Measurements from ENCODE around the gene SPATA3.

The SPATA3 gene

DNA sequence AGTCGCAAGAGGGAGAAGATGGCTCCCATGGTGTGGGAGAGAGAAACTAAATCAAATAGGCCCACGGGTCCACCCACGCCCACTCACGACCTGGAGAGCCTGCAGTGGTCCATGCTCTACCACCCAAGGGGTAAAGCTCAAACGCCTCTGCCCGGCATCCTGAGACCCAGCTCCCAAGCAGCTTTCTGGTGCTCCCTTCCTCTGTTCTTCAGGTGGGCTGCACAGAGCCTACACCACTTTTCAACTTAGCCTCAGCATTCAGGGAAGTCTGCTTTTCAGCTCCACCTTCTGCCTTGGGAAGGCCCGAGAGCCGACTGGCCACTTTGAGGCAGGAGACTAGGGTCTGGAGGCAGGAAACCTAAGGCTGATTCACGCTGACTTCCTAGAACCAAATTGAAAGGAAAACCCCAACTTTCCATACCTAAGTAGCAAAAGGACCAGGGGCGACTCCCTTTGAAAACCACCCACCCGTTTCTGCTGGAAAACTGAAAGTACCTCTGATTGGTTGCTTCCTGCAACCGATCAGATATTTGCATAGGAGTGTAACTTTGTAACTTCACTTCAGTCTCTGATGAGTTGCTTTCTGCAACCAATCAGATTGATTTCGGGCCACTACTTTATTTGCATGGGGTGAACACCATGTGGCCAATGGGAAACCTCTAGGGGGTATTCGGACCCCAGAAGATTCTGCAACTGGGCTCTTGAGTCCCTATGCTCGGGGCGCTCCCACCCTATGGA lies 26.8 kb upstream of the SPATA3 start:
- no peak for DNase-seq (ENCODE audit: low spot score)

DNA sequence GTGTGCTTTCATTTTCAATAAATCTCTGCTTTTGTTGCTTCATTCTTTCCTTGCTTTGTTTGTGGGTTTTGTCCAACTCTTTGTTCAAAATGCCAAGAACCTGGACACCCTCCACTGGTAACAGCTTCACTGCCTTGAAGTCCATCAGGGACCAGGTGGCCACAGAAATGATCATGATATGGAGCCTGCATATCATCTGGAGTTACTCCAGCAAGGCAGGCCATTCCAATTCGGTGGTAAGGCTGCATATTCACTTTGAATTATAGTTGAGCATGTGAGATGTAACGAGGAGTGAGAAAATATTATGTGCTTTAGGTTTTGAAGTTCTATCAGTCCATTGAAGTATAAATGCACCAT lies 26.3 kb upstream of the SPATA3 start:
- no peak for DNase-seq (ENCODE audit: low spot score)

DNA sequence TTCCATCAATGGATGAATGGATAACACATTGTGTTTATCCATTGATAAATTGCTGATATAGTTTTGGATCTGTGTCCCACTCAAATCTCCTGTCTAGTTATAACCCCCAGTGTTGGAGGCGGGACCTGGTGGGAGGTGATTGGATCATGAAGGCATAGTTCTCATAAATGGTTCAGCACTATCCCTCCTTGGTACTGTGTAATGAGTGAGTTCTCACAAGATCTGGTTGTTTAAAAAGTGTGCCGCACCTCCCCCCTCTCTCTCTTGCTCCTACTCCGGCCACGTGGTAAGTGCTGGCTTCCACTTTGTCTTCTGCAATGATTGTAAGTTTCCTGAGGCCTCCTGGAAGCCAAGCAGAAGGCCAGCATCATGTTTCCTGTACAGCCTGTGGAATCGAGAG lies 23.9 kb upstream of the SPATA3 start:
- no peak for DNase-seq (ENCODE audit: low spot score)

DNA sequence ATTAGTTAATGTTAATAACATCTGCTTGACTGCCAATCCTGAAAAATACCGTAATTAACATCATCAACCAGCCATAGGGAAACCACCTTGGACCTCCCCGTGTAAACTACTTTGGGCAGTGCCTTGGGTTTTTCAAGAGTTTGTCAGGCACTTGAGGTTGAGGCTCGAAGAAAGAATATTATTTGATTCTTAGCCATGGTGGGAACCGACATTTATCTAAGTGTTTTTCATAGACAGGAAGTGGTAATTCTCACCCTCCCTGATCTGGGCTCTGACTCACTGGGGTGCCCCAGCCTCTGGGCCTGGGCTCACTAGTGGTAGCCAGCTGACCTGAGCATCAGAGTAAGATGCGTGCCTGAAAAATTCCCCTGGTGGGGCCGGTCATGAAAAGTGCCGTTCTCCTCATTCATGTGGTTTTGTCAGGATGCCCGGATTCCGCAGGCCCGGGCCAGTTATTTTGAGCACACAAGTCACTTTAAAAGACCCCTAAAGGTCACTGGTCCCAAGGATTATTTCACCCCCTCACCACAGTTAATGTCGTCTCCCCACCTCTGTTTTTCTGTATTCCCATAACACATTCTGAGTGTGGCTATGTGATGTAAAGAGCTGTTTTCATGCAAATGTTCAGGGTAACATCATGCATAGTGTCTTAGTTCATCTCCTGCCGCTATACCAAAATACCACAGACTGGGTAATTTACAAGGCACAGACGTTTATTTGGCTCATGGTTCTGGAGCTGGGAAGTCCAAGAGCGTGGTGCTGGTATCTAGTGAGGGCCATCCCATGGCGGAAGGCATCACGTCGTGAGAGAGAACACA lies 21.6 kb upstream of the SPATA3 start:
- no peak for DNase-seq (ENCODE audit: low spot score)

DNA sequence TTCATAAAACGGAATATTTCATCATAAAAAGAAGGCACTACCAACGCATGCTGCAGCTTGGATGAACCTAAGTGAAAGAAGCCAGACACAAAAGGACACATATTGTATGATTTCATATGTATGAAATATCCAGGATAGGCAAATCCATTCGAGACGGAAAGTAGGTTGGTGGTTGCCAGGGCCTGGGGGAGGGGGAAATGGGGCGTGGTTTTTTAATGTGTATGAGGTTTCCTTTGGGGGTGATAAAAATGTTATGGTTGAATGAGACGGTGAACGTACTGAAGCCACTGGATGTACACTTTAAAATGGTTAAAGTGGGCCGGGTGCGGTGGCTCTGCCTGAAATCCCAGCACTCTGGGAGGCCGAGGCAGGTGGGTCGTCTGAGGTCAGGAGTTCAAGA lies 20.0 kb upstream of the SPATA3 start:
- no peak for DNase-seq (ENCODE audit: low spot score)

DNA sequence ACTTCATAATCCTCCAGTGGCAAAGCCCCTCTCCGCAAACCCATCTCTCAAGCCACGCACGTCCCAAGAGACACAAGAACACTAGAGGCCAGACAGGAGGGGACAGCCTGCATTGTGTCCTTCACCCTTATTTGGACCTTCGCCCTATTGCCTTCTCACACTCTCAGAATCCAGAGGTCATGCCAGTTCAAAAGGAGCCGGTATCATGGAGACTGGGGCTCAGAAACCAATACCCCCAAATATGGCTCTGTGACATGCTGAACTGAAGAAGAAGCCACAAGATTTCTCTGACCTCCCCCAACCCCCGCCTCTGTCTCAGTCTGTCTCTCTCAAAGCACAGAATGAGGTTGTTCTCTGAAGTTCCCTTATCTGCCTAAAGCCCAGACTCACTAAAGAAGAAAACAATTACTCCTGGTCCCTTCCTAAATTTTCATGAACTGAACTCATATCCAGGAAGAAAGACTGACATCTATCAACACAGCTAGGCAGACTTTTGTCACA lies 19.2 kb upstream of the SPATA3 start:
- no peak for DNase-seq (ENCODE audit: low spot score)

DNA sequence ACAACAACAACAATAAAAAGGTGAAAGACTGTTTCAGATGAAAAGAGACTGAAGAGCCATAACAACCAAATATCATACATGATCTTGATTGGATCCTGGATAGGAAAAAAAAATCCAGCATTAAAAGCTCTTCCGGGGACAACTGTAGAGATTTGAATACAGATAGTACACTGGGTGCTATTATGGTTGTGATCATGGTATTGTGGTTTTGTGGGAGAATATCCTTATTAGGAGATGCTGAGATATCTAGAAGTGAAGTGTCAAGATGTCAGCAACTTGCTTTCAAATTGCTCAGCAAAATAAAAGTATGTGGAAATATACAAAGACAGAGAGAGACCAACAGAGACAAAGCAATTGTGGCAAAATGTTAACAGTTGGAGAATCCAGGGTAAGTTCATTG lies 15.5 kb upstream of the SPATA3 start:
- no peak for DNase-seq (ENCODE audit: low spot score)

DNA sequence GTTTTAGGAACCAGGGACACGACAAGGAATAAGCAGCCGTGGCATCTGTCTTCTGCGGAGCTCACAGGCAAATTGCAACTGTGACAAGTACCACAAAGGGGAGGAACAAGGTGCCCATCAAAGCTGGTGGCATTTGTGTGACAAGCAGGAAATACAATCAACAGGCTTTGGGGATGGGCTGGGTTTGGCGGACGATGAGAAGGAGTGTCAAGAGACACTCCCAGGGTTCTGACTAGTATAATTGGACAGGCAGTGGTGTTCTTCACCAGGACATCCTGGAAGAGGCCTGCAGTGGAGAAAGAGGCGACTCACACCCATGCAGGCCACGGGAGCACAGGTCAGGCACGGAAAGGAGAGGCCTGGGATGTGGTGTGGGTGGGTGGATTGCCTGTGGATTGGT lies 14.2 kb upstream of the SPATA3 start:
- no peak for DNase-seq (ENCODE audit: low spot score)

DNA sequence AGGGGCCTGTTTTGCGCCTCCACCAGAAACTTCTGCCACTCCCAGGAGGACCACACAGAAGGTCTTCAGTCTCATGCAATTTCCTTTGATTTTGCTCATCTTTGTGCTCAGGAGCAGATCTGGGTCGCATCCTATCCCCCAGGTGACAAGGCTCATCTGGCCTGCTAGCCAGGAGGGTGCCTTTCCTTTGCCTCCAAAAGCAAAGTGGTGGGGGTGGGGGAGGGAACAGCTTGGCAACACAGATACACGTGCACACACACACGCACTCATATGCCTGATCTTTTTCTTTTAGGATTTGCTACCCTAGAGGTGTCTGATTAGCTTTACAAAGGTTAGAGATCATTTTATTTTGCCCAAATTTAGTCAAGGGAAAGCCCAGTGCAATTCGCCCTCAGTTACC lies 13.8 kb upstream of the SPATA3 start:
- no peak for DNase-seq (ENCODE audit: low spot score)

DNA sequence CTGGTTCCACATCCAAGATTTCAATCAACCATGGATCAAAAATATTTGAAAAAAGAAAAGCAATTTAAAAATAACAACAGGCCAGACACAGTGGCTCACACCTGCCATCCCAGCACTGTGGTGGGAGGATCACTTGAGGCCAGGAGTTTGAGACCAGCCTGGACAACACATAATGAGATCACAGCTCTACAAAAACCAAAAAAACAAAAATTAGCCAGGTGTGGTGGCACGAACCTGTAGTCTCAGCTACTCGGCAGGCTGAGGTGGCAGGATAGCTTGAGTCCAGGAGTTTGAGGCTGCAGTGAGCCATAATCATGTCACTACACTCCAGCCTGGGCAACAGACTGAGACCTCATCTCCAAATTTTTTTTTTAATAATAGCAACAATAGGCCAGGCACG lies 13.4 kb upstream of the SPATA3 start:
- no peak for DNase-seq (ENCODE audit: low spot score)

DNA sequence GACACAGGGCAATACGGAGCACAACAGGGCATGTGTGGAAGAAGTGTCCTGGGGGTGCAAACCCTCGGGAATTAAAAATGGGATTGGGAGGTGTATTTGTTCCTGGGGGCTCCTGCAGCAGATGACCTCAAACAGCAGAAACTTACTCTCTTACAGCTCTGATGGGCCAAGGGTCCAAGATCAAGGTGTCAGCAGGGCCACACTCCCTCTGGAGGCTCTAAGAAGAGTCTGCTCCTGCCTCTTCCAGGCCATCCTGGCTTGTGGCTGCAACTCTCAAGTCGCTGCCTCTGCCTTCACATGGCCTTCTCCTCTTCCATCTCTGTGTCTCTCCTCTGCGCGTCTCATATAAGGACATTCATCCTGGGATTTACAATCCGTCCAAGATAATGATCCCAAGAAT lies 12.4 kb upstream of the SPATA3 start:
- no peak for DNase-seq (ENCODE audit: low spot score)

DNA sequence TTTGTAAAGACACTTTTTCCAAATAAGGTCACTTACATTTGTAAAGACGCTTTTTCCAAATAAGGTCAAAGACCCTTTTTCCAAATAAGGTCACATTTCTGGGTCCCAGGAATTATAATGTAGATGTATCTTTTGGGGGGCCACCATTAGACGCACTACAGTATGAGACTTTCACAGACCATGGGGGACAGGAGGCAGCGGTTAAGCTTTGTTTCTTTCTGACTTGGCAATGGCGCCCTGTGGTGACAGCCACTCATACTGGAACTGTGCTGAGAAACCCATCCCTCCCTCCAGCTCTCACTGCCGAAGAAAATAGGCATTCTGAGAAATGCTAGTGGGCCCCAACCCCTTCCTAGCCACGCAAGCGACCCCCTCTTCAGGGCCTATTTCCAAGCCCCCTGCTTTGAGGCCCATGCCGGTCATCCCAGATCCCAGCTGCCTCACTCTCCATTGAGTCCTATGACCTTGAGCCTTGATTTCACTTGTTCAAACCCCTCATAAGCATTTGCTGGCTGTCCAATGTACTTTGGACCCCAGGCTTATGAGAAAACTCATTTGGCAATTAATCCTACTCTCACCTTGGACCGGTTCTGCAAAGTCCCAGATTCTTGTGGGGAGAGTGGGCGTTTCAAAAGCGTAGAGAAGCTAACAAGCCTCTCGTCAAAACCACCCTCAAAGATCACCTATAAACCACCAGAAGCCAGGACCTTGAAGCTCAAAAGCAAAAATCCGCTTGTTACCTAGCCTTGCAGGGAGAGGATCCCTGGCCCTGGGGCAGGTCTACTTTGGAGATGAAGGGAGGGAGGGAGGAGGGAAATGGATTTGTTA lies 11.3 kb upstream of the SPATA3 start:
- DNase-seq (ENCODE audit: low spot score), result no peak

DNA sequence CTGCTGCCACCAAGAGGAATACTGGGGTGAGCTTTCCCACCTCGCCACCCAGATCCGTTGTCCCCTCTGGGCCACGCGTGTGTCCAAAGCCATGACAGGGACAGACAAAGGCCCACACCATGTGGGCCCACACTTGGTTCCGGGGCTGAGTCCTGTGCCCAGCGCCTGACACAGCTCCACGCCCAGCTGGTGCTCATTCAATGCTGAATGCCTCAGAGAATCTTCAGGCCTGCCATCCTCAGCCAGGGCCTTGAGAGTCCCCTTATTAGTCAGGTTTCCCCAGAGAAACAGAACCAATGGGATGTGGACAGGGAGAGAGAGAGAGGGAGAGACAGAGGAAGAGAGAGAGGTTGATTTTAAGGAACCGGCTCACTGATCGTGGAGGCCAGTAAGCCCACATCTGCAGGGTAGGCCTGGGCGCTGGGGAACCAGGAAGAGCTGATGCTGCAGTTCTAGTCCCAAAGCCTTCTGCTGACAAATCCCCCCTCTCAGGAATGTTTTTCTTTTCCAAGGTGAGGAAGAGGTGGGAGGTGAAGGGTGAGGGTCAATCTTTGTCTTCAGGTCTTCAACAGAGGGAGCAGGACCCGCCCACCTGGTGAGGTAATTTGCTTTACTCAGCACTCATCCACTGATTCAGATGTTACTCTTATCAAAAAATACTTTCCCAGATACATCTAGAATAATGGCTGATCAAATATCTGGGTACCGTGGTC lies 10.2 kb upstream of the SPATA3 start:
- DNase-seq (ENCODE audit: low spot score), result no peak

DNA sequence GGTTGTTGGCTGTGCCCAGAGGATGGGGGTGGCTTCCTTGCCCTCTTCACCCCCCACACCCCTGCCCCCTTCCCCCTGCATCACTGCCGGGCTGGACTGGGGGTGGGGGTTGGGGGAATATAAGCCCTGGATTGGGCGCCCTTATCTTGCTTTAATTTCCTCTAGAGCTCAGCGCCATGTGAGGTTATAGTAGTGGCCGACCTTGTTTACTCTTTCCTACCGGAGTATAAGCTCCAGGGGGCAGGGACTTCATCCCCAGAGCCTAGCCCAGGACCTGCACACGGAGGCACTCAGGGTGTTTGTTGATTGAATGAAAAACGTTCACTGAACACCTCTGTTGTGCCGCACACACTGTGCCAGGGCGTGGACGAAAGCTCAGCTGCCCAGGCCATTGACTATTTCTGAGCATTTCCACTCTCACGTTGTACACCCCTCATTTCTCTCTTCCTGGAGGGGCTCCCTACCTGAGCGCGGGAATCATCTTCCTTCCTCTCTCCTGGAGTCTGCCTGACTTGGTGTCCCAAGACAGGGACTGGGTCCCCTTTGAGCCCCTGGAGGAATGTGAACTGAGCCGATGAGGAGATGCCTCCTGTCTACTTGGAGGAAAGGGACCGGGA lies 9.3 kb upstream of the SPATA3 start:
- DNase-seq (ENCODE audit: low spot score), result no peak

DNA sequence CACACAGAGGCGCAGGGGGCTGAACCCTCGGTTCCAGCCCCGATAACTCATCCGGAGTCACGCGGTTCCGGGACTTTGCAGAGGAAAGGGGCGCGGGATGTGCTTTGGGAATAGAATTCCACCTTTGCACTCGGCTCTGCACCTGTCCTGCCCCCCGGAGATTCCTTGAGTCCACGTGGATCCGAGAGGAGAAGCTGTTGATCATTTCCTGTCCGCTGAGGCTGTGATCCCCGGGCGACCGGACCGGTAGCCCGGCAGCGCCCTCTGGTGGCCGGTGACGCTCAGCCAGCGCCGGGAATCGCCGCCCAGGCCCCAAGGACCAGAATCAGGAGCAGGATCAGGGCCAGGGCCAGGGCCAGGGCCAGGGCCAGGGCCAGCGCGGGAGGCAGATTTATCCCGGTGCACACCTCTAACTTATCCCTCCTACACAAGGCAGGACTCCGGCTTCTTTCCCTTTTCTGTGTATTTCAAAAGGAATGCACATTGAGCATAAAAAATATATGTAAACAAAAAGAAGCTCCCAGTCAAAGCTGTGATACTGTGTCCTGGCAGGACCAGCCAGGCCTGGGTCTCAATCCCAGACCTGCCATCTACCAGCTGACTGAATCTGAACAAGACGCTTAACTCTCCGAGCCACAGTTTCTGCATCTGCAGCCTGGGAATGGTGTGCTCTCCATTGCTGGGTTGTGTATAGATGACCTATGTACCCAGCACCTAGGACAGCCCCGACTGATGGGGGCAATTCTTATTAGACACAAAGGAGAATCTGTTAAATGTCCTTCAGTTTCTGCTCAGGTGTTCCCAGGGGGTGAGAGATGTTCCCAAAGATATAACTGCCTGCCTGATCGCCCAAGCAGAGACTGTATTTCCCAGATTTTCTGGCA lies 8.5 kb upstream of the SPATA3 start:
- peak; percentile 51 for DNase-seq (ENCODE audit: low spot score)

DNA sequence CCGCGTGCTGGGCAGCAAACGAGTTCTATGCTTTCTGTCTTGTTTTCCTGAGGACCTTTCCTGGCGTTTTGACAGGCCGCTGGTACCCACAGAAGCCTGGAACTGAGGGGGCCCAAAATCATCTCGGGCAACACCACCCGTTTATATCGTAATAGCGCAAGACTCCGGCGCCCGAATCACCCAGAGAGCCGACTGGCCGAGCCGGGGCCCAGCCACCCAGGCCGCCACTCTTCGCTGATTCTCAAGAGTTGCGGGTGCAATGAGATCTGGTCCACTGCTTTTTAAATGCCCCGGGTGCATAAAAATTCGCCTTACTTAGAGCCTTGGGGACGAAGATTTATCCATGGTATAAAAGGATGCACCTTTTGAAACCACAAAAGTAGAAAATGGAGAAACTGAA lies 6.2 kb upstream of the SPATA3 start:
- DNase-seq (ENCODE audit: low spot score), result no peak

DNA sequence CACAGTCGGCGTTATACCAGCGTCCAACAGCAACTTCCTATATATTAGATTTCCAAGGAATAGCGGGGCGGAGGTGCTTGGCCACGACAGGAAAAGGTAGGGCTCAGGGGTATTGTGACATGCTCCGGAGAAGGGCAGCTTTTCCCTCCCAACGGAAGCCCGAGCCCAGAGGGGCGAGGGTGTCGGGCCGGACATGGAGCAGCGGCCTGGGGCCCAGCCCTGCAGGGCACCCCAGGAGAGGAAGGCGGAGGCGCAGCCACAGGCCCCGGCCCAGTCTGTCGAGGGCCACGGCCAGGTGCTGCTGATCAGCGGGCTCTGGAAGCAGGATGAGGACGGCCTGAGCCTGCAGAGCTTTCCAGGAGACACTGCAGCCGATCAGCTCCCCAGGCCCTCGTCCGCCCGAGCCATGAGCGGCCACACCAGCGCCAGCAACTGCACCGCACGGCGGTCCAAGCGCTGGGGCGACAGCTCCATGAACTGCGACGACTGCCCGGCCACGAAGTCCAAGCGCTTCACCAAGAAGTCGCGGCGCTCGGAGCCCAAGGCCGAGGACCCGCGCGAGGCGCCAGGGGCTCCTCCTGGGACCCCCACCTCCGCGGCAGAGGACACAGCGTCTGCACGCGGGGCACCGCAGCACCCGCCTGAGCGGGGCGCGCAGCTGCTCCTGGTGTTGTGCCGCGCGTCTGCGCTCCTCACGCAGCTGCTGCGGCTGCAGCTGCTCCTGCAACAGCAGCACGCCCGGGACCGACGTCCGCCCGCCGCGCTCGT lies 5.6 kb upstream of the SPATA3 start:
- DNase-seq (ENCODE audit: low spot score), result no peak

DNA sequence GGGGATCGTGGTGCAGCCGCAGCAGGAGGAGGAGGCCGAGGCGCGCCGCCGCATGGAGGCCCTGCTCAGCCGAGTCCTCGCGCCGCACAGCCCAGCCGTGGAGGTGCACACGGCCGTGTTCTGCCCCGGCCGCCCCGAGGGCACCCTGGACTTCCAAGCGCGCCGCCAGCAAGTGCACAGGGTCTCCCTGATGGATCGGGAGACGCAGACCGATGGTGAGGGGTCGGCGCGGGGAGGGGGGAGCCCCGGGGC lies 5.1 kb upstream of the SPATA3 start:
- no peak for DNase-seq (ENCODE audit: low spot score)

DNA sequence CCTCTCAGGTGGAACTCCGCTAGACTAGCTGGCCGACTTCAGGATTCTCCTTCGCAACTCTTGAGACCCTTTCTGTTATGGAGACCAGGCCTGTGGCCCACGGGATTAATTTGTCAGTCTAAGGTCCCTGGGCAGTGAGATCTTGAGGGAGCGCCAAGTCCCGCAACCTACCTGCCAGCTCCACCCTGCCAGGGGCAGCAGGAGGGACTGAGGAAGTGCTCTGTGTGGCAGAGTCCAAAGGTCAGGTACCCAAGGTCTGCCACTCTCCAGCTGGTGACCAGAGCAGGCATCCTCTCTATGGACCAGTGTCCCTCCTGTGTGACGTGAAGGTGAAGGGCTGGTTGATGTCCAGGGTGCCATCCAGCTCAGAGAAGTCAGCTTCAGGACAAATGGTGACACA lies 4.3 kb upstream of the SPATA3 start:
- no peak for DNase-seq (ENCODE audit: low spot score)

DNA sequence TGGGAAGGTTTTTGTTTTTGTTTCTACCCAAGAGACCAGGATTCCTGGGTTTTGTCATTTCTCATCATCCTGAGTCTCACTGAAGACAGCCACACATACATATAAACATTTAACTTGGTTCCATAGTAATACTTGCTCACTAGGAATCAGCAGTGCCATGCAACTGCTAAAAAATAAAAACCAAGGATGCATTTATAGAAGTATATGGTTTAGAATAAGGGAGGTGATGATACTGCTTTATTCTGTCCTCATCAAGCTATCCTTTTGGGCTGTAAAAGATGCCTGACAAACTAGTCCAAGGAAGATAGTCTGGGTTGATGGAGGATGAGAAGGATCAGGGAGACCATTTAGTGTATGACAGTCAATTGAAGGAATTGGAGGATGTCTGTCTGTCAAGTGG lies 740 bp downstream of the SPATA3 start:
- no peak for DNase-seq (ENCODE audit: low spot score)
